Activated T-helper 1 cell treated with anti-CD3 and anti-CD28 coated beads, Interleukin-2, amount 50 U/mL, for 16 hours (primary cell): ENCODE measurements around the gene TXNDC11.
"Not testable (repeated sequence)": the region's sequence is repeated elsewhere in the genome, so short reads cannot be mapped to it uniquely, and the experiment has no call there.

Source experiments
- DNase-seq, 2 donors: peaks; one replicate each; pipeline ENCODE4 v3.0.0-alpha.2; 2020; ENCODE audit warnings: low read depth in 1 of 2, low spot score in 1 of 2

Gene TXNDC11, protein sequence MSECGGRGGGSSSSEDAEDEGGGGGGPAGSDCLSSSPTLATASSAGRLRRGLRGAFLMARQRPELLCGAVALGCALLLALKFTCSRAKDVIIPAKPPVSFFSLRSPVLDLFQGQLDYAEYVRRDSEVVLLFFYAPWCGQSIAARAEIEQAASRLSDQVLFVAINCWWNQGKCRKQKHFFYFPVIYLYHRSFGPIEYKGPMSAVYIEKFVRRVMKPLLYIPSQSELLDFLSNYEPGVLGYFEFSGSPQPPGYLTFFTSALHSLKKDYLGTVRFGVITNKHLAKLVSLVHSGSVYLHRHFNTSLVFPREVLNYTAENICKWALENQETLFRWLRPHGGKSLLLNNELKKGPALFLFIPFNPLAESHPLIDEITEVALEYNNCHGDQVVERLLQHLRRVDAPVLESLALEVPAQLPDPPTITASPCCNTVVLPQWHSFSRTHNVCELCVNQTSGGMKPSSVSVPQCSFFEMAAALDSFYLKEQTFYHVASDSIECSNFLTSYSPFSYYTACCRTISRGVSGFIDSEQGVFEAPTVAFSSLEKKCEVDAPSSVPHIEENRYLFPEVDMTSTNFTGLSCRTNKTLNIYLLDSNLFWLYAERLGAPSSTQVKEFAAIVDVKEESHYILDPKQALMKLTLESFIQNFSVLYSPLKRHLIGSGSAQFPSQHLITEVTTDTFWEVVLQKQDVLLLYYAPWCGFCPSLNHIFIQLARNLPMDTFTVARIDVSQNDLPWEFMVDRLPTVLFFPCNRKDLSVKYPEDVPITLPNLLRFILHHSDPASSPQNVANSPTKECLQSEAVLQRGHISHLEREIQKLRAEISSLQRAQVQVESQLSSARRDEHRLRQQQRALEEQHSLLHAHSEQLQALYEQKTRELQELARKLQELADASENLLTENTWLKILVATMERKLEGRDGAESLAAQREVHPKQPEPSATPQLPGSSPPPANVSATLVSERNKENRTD

DNA sequence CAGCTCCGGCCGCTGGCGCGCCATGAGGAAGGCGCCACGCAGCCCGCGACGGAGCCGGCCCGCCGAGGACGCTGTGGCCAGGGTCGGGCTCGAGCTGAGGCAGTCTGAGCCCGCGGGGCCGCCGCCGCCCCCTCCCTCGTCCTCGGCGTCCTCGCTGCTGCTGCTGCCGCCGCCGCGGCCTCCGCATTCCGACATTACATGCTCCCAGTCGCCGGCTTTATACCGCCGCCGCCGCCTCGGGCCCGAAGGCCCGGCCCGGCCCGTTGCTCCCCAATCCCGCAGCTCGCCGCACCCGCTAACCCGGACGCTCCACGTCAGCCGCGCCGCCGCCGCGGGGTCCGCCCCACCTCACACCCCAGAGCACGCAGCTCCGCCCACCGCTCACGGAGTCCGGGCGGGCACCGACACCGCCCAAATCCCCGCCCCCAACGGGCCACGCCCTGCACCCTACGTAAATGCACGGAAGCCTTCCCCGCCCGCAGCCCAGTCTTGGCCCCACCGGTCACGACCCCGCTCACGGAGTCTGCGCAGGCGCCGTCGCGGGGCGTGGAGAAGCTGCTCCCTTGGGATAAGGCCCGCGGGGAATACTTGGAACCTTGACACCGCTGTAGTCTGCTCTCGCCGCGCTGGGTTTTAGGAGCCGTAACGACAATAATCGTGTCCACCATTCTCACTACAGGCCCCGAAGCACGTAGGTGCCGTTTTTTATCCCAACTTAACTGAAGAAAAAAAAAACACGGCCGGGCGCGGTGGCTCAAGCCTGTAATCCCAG, at the start of gene TXNDC11:
TSS of gene TXNDC11 (minus strand) at position 322 of the 772 bp plus-strand sequence. CDS start at position 195, 127 bp downstream.
- DNase-seq = peak; percentile 99

DNA sequence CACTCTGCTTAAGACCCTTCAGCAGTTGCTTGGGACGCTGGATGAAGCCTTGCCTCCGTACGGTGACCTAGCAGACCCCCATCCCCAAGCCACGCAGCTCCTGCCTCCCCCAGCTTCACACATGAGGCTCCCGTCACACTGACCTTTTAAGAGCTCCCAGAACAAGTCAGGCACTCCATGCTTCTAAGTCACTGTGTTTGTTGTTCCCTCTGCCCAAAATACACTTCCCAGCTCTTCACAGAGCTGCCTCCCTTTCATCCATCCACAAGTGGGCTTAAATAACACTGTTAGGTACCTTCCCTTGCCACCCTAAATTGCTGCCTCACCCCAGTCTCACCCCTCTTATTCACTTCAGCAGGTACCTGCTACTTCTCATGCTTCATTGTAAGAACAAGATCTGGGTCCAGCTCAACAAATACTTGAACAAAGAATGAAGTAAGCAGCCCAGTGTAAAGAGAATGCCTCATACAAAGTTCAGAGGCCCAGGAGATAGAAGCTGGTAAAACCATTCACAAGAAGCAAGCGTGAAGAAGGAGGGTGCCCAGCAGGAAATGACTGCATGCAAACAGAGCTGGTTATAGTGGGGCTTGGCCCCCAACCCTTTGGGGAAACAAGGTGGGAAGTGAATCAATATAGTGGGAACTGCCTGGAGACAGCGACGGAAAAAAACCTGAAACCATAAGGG, 48.6 kb upstream of the TXNDC11 start:
- DNase-seq = no peak

DNA sequence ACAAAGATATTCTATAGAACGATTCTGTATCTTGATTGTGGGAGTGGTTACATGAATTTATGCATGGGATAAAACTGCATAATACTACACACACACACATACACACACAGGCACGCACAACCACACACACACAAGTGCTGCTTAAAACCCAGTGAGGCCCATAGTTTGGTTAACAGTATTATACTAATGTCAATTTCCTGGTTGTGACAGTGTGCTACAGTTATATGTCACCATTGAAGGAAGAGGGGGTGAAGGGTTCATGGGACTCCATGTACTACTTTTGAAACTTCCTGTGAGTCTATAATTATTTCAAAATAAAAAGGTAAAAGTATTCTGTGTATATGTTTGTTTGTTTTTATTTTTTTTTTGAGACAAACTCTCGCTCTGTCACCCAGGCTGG, 46.3 kb upstream of the TXNDC11 start:
- no peak for DNase-seq

DNA sequence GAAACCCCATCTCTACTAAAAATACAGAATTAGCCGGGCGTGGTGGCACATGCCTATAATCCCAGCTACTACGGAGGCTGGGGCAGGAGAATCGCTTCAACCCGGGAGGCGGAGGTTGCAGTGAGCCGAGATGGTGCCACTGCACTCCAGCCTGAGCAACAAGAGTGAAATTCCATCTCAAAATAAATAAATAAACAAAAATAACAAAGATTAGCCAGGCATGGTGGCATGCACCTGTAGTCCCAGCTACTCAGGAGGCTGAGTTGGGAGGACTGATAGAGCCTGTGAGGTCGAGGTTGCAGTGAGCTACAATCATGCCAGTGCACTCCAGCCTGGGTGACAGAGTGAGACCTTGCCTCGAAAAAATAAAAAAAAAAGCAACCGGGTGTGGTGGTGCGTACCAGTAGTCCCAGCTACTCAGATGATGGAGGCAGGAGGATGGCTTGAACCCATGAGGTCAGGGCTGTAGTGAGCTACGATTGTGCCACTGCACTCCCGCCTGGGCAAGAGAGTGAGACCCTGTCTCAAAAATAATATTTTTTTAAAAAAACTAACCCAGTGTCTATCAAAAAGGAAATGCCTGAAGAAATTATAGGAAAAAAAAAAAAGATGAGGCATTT, 42.4 kb upstream of the TXNDC11 start:
- DNase-seq = not testable (repeated sequence)

- DNase-seq = not testable (repeated sequence)
Observed at GRCh38 chr16:11784381-11784780, 41.7 kb upstream of the TXNDC11 start.

- no peak for DNase-seq
Observed at GRCh38 chr16:11784038-11784369, 41.3 kb upstream of the TXNDC11 start.

- peak in 1 of 2 donors; percentile 8 for DNase-seq
Observed at GRCh38 chr16:11783319-11784037, 40.8 kb upstream of the TXNDC11 start.

- no peak for DNase-seq
Observed at GRCh38 chr16:11781773-11782172, 39.1 kb upstream of the TXNDC11 start.

DNA sequence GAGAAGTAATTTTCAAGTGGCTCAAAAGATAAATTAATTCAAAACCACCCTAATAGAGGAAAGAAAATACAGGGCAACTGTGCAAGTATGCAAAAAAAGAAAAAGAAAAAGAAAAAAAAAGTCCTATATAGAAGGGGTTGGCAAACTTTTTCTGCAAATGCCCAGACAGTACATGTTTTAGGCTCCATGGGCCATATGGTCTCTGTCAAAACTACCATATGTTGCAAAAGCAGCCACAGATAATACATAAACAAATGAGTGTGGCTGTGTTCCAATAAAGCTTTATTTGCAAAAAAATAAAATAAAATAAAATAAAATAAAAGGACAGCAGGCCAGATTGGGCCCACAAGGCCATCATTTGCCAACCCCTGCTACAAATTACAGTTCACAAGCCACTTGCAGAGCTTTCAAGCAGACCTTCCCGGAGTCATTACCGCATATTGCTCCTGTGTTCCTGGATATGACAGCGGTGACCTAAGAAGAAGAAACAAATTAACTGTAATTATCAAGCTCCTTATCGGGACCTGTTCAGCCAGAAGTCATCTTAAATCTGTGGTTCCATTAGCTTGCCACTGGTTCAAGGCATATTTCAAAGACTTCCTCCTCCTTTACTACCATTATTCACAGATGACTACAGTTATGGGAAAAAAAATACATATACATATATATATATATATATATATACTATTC, 38.5 kb upstream of the TXNDC11 start:
- DNase-seq = no peak

DNA sequence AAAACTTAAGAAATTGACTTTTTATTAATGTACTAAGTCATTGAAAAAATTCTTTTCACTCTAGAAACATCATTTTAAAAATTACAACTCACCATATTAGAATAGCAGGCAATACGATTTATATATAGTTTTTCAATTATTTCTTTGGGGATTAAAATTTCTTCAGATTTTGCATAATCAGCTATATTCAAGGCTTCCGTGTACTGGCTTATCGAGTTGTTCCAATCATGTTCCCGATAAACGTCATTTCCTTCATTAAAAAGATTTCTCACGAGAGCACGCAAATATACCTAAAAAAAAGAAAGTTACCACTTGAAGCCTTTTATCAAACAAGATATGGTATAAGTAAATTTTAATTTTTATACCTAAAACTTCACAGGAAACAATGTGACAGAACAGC, 36.4 kb upstream of the TXNDC11 start:
- DNase-seq = no peak

DNA sequence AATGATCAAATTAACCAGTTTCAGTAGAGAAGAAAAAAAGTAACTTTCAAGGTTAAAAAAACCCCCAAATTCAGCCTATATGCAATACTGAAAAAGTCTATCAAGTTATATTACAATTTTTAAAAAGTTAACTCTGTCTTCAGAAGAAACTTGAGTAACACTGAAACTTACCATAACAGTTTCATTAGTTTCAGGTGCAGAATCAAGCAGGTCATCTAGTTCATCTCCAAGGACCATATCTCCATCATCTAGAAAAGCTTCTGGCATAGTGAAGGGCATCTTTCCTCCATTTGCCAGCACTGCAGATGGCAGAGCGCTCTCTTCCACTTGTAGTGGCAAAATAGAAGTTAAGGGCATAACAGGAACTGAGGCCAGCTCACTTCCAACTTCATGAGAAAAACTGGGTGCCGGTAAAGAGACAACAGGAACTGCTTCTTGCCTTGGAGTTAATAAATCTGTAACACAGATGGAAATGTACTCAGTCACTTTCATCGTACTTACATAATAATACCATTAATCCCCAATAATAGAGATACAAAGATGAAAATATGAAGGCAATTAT, 31.5 kb upstream of the TXNDC11 start:
- no peak for DNase-seq

- no peak for DNase-seq
Observed at GRCh38 chr16:11768849-11769248, 26.2 kb upstream of the TXNDC11 start.

DNA sequence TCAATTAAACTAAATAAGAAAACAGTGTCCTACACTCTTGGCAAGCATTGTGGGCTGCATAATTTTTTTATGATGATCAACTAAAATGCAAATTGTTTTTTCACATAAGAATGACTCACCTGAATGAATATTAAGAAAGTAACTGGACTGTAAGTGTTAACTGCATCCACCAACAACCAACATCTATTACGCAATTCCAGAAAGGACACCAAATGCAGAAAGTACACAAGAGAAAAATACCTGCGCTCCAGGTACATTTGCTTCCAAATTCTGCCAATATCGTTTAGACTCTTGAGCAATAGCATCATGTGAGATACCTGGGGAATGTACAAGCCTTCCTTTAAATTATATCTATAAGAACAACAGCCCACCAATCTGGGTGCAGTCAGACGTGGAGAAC, 19.8 kb upstream of the TXNDC11 start:
- no peak for DNase-seq

GRCh38 chr16:11759997-11760396, 17.3 kb upstream of the TXNDC11 start:
- no peak for DNase-seq

DNA sequence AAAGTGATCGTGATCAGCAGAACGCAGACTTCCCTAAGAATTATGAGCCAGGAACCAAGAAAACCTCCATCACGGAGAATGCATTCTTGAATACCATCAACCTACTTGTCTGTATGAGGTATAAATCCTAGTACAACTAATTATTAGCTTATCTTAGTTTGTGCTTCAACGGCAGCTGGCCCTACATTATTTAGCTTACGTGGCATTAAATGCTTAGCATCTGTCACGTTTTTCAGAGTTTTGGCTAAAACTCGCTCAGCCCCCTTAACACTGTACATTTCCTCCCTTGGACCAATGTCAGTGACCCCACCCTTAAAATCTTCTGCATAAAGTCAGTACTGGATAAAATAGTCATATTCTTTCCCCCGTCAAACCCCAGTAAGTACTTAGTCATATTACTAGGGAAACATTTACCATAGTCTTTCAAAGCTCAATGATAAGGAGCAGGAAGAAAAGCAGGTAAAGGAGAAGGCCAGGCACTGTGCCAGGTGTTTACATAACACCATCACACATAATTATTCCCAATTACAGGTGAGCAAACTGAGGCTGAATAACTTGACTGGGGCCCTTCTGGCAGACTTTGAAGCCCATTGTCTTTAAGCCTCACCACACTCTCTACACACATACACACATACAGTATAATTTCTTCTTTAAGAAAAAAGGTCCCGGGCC, 16.6 kb upstream of the TXNDC11 start:
- DNase-seq = no peak

GRCh38 chr16:11757671-11758545, 15.3 kb upstream of the TXNDC11 start:
- no peak for DNase-seq

GRCh38 chr16:11756248-11756647, 13.6 kb upstream of the TXNDC11 start:
- no peak for DNase-seq
